ENCODE measurements around the gene GNLY. TPM values are rescaled to one million over a fixed set of nuclear protein-coding genes. Genes with fewer than 3 reads are reported as not detected.
"Not testable (repeated sequence)": the region's sequence is repeated elsewhere in the genome, so short reads cannot be mapped to it uniquely, and the experiment has no call there.

GNLY gene
- total and polyA plus RNA-seq, 9 donors: 0.46 to 10.8 (median 1.1) TPM

DNA sequence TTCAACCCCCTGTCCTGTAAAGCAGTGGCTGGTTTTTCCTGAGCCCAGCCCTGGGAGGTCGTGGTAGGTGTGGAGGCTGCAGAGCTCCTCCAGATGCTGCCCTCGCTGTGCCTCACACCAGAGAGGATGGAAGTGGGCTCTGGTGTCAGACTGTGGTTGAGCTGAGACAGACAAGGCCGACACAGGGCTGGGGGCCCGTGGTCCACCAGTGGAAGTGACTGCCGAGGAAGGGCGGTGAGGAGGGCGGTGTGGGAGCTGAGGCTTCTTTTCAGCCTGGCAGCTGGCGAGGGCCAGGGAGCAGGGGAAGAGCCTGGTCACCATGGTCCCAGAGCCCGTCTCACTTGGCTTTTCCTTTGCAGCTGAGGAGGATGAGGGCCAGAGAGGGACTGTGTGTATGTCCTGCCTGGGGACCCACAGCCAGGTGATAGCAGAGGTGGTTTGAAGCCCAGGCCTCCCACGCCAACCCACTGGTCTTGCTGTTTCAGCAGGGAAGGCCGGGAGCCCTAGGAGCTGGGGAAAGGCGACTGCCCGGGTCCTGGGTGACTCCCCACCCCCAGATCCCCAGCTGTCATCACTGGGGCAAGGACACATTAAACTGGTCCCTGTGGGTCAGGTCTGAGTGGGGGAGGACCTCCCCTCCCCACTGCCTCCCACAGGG is 34.7 kb upstream of the GNLY start:
- Histone ChIP-seq H3K27me3 (no peaks in the 10 kb centered on the region), H3K36me3 (no peaks in the 10 kb centered on the region), H3K27ac (no peak overlapping the region), H3K4me1 (ENCODE audit: insufficient read depth) (peaks cover 5% of the 10 kb centered on the region), H3K4me3 (no peak overlapping the region), H3K9me3 (no peaks in the 10 kb centered on the region)
- TF ChIP-seq EP300 (IDR thresholded peaks at IDR 0.05): no peak
- 84 to 89% (median 87%) methylated on average over 13 of the region's 13 CpGs for WGBS, 3 donors
- intact Hi-C loops (cut with DNase I): no loop called here
- DNase-seq: peak in 1 of 5 donors; percentile 27

DNA sequence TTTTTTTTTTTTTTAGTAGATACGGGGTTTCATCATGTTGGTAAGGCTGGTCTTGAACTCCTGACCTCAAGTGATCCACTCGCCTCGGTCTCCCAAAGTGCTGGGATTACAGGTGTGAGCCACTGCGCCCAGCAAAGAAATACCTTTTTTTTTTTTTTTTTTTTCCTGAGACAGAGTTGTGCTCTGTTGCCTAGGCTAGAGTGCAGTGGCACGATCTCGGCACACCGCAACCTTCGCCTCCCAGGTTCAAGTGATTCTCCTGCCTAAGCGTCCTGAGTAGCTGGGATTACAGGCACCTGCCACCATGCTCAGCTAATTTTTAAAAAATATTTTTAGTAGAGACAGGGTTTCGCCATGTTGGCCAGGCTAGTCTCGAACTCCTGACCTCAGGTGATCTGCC is 33.9 kb upstream of the GNLY start:
- H3K4me1 ChIP-seq (ENCODE audit: insufficient read depth); H3K27ac ChIP-seq; H3K36me3 ChIP-seq; H3K9me3 ChIP-seq; intact Hi-C loops (cut with DNase I); H3K27me3 ChIP-seq; H3K4me3 ChIP-seq: not testable (repeated sequence)
- peak in 1 of 5 donors; percentile 17 for DNase-seq
- 97 to 99% (median 98%) methylated on average over 11 of the region's 11 CpGs for WGBS, 3 donors

DNA sequence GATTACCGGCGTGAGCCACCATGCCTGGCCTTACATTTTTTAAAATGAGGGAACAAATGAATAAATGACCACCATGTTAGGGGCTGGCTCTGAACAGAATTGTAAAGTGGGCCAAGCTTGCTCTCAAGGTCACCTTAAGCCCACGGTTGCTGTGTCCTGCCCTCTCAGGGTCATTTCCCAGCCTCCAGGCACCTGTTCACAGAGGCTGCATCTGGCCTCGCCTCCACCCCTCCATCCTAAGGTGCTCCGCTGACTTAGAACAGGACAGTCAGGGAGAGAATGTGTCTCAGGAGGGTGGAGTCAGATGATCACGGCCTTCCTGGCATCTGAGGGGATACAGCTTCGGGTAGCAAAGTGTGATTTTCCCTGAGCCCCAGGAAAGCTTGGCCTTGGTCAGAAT is 33.4 kb upstream of the GNLY start:
- WGBS, 3 donors: 67 to 75% (median 71%) methylated on average over 7 of the region's 7 CpGs
- Histone ChIP-seq H3K4me3 (no peak overlapping the region), H3K4me1 (ENCODE audit: insufficient read depth) (peaks cover 5% of the 10 kb centered on the region), H3K36me3 (no peaks in the 10 kb centered on the region), H3K27me3 (no peaks in the 10 kb centered on the region), H3K27ac (no peak overlapping the region), H3K9me3 (no peaks in the 10 kb centered on the region)
- intact Hi-C loops (cut with DNase I): no loop called here
- TF ChIP-seq, protein P1, sequence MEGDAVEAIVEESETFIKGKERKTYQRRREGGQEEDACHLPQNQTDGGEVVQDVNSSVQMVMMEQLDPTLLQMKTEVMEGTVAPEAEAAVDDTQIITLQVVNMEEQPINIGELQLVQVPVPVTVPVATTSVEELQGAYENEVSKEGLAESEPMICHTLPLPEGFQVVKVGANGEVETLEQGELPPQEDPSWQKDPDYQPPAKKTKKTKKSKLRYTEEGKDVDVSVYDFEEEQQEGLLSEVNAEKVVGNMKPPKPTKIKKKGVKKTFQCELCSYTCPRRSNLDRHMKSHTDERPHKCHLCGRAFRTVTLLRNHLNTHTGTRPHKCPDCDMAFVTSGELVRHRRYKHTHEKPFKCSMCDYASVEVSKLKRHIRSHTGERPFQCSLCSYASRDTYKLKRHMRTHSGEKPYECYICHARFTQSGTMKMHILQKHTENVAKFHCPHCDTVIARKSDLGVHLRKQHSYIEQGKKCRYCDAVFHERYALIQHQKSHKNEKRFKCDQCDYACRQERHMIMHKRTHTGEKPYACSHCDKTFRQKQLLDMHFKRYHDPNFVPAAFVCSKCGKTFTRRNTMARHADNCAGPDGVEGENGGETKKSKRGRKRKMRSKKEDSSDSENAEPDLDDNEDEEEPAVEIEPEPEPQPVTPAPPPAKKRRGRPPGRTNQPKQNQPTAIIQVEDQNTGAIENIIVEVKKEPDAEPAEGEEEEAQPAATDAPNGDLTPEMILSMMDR (IDR thresholded peaks at IDR 0.05): no peak
- no peak for TF ChIP-seq EP300 (IDR thresholded peaks at IDR 0.05)
- TF ChIP-seq POLR2A (IDR thresholded peaks at IDR 0.05): no peak
- no peak for DNase-seq

DNA sequence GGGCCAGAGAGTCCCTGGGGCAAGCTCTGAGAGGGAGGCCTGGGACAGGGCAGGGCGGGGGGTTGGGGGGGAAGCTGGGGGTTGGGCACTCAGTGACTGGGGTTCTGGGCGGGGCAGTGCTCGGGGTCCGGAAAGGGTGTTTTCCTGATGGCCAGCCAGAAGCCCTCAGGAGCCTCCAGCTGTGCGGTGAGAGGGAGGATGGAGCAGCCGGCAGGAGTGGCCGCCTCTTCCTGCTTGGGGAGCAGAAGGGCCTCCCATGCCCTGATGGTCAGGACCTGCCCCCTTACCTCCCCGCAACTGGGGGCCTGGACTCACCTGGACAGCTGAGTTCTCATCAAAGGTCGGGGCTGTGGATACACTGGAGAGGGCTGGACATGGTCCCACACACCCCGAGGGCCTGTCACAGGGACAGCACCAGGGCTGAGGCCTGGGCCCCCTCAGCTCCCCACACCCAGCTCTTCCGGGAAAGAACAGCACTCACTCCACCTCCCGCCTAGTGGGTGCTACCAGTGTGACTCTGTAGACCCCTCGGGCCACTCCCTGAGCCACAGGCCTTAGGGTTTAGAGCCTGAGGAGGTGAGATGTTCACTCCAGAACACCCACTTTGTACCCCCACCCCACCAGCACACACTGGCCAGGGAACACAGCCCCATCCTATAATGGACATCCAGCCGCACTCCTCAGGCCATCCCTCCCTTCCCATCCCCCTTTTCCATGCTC is 32.9 kb upstream of the GNLY start:
- DNase-seq: no peak
- 70 to 71% (median 71%) methylated on average over 14 of the region's 14 CpGs for WGBS, 3 donors
- peaks cover 5% of the 10 kb centered on the region for H3K4me1 ChIP-seq (ENCODE audit: insufficient read depth)
- H3K27me3 ChIP-seq: no peaks in the 10 kb centered on the region
- no peaks in the 10 kb centered on the region for H3K36me3 ChIP-seq
- no peak overlapping the region for H3K4me3 ChIP-seq
- intact Hi-C loops (cut with DNase I): no loop called here
- no peaks in the 10 kb centered on the region for H3K9me3 ChIP-seq
- TF ChIP-seq POLR2A (IDR thresholded peaks at IDR 0.05) (no peak), EP300 (IDR thresholded peaks at IDR 0.05) (no peak)
- TF ChIP-seq, protein P1 (IDR thresholded peaks at IDR 0.05): no peak
- no peak overlapping the region for H3K27ac ChIP-seq

DNA sequence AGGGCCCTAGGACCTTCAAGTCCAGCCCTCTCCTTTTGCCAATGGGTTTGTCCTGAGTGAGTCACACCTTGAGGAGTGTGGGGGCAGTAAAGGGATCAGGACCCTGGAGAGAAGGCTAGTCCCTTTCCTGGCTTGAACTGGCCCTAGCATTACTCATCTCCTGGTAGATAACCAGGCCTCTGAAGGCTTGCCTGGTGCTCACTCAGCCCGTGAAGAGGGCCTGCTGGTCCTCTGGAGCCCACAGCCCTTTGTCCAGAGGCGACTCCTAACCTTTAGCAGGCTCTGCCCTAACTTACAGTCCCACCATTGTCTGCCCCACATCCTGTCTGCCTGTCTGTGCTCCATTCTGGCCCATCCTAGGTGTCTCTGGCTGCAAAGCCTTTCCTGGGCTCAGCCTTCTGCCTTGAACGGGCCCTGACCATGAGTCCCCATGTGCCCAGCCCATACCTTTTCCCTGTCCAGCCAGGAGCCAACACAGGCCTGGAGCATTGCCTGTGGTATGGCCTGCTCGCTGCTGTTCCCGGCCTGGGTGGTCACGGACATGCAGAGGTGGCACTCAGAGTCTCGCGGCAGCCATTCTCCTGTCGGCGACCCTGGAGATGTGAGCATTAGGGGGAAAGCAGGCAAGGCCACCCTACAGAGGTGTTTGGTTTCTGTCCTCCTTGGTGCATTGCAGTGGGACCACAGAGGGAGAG is 31.1 kb upstream of the GNLY start:
- no peaks in the 10 kb centered on the region for H3K9me3 ChIP-seq
- intact Hi-C loops (cut with DNase I): no loop called here
- 79 to 81% (median 80%) methylated on average over 10 of the region's 10 CpGs for WGBS, 3 donors
- TF ChIP-seq POLR2A (IDR thresholded peaks at IDR 0.05) (no peak), EP300 (IDR thresholded peaks at IDR 0.05) (no peak)
- TF ChIP-seq, protein P1 (IDR thresholded peaks at IDR 0.05): no peak
- no peak overlapping the region for H3K4me3 ChIP-seq
- H3K27me3 ChIP-seq: no peaks in the 10 kb centered on the region
- no peak overlapping the region for H3K27ac ChIP-seq
- peaks cover 5% of the 10 kb centered on the region for H3K4me1 ChIP-seq (ENCODE audit: insufficient read depth)
- H3K36me3 ChIP-seq: no peaks in the 10 kb centered on the region
- DNase-seq: peak in 2 of 5 donors; percentile 53 to 64
